Stimulated activated naive CD8-positive, alpha-beta T cell treated with anti-CD3 and anti-CD28 coated beads, Interleukin-15, Interleukin-2, amounts not matched to agents 100 U/mL and 50 U/mL, for 24 hours (primary cell): ENCODE results near the gene S100A6.
"Not testable (repeated sequence)": the region's sequence is repeated elsewhere in the genome, so short reads cannot be mapped to it uniquely, and the experiment has no call there.

Experiments
- ATAC-seq: fragments of 150-1000 bp; cut with Tn5 transposase; one replicate; pipeline ENCODE4 v1.10.0; 2021
- DNase-seq: peaks from one replicate; pipeline ENCODE4 v3.0.0; 2021

S100A6 gene

DNA sequence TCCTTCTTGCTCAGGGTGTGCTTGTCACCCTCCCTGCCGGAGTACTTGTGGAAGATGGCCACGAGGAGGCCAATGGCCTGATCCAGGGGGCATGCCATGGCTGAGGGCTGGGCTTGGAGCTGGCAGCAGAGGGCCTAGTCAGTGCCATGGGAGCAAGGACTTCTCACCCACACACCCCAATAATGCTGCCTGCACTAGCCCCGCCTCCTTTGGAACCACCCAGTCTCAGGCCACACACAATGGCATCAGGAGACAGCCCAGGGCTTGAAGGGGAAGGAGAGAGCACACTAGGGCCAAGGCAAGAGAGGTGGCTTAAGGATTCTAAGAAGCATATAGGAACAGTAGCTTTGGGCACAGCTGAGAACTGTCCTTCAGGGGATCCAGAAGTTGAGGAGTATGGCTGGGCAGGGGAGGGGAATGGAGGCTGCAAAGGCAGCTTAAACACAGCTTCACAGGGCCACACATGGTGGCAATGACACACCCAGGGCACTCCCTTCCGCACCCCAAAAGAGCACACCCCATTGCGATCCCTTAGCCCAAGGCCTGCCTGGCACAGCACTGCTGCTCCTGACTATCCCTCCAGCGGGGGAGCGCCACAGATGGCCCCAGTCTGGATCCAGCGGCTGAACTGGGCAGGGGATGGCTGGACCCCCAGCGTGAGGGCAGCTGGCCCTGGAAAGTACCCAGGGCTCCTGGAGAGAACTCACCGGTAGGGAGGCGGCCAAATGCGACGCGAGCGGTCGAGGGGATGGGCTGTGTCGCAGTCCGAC, at the start of gene S100A6:
Gene S100A6 (minus strand): TSS at position 750 of the 770 bp plus-strand sequence. CDS start 652 bp downstream, at position 98.
- DNase-seq (peak; percentile 58), ATAC-seq (peak; percentile 37)

DNA sequence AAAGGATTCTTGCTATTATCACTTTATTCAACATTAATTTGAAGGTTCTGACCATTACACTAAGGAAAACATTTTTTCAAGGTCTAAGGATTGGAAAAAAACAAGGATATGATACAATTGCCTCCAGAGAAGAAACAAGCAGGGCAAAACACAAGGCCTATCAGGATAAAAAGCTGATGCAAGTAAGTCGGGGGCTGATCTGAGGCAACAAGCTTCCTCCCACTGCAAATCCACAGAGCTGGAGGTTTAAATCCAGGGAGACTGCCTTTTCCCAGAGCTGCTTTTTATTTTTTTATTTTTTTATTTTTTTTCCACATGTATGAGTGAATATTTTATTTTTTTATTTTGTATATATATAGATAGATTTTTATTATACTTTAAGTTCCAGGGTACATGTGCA, 49.2 kb upstream of the S100A6 start:
- no peak for ATAC-seq
- no peak for DNase-seq

DNA sequence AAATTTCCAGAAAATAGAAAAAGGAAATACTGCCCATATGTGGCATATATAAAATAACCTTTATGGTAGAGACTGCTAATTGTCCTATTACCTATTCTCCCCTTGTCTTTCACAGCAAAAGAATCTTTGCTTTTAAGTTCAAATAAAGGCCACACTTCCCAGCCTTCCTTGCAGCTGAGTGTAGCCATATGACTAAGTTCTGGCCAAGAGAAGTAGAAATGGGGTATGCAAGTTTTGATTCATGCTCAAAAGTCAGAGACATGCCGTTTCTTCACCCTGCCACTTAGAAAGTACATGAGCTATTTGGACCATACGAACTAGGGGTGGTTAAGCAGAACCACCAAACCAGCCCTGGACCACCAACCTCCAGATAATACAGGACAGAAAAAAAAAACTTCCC, 48.2 kb upstream of the S100A6 start:
- ATAC-seq: no peak
- DNase-seq: no peak

DNA sequence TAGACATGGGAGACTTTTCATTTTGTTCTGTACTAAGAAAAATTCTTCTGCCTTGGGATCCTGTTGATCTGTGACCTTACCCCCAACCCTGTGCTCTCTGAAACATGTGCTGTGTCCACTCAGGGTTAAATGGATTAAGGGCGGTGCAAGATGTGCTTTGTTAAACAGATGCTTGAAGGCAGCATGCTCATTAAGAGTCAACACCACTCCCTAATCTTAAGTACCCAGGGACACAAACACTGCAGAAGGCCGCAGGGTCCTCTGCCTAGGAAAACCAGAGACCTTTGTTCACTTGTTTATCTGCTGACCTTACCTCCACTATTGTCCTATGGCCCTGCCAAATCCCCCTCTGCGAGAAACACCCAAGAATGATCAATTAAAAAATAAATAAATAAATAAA, 47.7 kb upstream of the S100A6 start:
- ATAC-seq, DNase-seq: not testable (repeated sequence)

DNA sequence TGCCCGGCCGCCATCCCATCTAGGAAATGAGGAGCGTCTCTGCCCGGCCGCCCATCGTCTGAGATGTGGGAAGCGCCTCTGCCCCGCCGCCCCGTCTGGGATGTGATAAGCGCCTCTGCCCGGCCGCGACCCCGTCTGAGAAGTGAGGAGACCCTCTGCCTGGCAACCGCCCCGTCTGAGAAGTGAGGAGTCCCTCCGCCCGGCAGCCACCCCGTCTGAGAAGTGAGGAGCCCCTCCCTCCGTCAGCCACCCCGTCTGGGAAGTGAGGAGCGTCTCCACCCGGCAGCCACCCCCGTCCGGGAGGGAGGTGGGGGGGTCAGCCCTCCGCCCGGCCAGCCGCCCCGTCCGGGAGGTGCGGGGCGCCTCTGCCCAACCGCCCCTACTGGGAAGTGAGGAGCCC, 47.0 kb upstream of the S100A6 start:
- ATAC-seq, DNase-seq: not testable (repeated sequence)

DNA sequence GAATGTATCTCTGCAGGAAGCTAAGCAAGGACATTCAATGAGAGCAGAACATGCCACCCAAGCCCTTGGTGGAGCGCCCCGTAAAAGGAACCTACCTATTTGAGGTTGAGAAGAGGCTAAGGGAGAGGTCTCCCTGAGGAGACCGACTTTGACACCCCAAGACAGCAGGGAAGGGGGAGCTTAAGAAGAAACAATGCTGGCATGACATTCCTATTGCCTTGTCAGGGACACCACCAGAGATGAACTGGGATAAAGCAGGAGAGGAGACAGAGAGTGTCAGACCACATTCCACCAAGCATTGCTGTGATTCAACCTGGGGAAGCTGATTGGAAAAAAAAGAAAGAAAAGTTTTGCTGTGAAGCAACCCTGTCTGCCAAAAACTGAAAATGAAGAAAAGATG, 43.1 kb upstream of the S100A6 start:
- DNase-seq (no peak), ATAC-seq (no peak)

DNA sequence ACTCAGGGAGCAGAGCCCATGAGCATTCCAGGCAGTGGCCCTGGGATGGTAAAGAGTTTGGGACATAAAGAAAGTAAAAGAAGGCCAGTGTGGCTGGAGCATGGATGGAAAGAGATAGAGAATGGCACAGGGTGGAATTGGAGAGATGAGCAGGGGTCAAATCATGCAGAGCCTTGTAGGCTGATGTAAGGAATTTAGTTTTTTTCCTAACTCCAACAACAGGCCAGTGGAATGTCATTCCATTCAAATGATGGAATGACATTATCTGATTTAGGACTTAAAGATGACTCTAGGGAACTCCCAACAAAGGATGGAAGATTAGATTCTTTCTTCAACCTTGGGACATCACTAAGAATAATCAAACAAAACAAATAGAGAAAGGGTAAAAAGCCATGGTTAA, 42.7 kb upstream of the S100A6 start:
- no peak for ATAC-seq

DNA sequence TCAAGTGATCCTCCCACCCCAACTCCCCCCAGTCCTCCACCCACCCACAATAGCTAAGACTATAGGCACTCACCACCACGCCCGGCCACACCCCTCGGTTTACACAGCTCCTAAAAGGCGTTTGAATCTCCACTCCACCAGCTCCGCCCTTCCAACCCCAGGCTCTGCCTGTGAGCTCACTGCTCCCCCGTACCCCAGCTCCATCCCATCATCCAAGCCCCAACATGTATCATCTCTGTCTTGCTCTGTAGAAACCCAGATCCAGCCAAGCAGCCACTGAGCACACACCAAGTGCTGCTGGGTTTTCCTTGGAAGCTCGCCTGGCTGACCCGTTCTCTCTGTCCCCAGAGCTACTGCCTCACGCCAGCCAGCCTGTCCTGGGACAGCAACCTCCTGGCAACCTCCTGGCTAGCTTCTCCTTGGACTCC, 41.8 kb upstream of the S100A6 start:
- ATAC-seq: no peak
- DNase-seq: no peak

More for the DNA sequence above, 42.7 kb upstream of the S100A6 start:
- no peak for DNase-seq

DNA sequence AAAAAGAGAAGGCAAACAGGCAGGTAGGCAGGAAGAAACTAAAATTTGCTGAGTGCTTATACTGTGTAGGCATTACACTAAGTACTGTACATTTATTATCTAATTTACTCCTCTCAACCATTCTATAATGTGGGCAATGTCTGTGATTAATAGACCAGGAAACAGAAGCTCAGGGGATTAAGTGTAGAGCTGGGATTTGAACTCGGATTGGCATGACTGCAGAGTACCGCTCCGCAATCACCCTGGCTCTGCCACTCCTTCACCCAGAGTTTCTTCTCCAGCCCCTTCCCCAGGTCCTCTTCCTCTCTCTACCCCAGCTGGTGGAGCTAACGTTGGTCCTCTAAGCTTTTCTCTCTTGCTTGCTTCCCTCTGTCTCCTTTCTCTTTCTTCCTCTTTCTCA, 41.3 kb upstream of the S100A6 start:
- DNase-seq (no peak), ATAC-seq (no peak)

DNA sequence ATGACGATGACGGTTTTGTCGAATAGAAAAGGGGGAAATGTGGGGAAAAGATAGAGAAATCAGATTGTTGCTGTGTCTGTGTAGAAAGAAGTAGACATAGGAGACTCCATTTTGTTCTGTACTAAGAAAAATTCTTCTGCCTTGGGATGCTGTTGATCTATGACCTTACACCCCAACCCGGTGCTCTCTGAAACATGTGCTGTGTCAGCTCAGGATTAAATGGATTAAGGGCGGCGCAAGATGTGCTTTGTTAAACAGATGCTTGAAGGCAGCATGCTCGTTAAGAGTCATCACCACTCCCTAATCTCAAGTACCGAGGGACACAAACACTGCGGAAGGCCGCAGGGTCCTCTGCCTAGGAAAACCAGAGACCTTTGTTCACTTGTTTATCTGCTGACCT, 39.7 kb upstream of the S100A6 start:
- not testable (repeated sequence) for ATAC-seq, DNase-seq

DNA sequence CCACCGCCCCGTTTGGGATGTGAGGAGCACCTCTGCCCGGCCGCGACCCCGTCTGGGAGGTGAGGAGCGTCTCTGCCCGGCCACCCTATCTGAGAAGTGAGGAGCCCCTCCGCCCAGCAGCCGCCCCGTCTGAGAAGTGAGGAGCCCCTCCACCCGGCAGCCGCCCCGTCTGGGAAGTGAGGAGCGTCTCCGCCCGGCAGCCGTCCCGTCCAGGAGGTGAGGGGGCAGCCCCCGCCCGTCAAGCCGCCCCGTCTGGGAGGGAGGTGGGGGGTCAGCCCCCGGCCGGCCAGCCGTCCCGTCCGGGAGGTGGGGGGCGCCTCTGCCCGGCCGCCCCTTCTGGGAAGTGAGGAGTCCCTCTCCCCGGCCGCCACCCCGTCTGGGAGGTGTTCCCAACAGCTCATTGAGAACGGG, 39.3 kb upstream of the S100A6 start:
- not testable (repeated sequence) for DNase-seq, ATAC-seq

DNA sequence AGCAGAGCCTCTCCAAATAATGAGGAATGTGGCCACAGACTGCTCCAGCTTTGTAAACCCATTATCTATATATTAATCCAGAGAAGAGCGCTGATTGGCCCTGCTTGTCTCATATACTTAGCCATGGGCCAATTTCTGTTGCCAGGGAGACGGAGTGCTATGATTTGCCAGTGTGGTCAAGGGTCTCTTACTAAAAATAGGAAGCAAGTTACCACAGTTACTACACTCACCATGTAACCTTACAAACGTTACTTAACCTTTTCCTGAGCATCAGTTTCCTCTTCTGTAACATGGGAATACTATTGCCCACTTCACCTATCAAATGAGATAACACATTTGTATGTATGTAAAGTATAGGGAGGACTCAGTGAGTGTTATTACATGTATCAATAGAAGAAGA, 37.6 kb upstream of the S100A6 start:
- ATAC-seq: no peak

DNA sequence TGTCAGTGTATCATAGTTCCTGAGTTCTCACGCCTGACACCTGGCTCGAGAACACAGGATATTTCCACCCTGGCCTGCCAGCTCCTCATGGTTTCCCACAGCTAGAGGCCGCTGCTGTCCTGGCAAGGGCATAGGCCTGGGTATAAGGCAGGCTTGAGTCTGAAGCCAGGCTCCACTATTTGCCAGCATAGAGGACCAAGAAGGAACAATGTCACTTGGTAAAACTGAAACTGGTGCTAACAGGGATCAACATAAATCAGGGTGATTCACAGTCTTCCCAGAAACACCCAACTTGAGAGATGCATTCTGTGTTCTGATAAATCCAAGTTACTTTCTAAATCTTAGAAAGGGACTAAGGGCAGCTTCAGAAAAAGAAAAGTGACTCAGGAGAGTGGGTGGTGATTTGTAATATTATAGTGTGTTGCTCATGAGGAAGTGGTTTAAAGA, 36.8 kb upstream of the S100A6 start:
- peak; percentile 74 for DNase-seq
- peak; percentile 85 for ATAC-seq

More for the DNA sequence above, 37.6 kb upstream of the S100A6 start:
- DNase-seq: no peak

DNA sequence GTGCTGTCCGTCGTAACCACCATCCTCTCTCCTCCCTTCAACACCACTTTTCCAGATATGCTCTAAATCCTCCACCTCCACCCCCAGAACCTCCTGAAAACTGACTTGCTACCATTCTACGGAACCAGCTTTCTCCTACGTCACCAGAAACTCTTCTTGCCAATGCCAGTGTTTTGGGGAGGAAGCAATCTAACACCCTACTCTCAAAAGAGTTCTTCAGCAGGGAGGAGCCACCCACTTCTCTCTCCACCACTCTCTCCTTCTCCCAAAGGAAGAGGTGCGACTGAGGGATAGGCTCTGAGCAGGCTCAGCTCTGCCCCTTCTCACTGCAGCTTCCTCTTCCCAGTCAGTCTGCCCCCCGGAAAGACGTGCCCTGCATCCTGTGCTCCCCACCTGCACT, 35.9 kb upstream of the S100A6 start:
- ATAC-seq: no peak

DNA sequence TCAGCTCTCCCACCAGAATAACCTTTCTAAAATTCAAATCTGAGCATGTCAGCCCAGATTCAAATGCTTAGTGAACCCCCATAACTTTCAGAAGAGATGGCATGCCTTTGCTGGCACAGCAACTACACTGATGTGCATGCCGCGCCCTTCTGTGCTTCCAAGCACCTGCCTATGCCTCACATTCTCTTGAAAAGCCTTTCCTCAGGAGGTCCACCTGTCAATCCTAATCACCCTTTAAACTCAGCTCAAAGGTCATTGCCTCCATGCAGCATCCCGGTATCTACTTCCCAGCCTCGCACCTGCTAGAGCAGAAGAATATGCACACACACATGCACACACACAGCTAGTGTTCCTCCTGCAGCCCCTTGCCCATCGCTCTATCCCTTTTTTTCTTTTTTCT, 35.1 kb upstream of the S100A6 start:
- DNase-seq: no peak
- no peak for ATAC-seq

More for the DNA sequence above, 35.9 kb upstream of the S100A6 start:
- DNase-seq: no peak

DNA sequence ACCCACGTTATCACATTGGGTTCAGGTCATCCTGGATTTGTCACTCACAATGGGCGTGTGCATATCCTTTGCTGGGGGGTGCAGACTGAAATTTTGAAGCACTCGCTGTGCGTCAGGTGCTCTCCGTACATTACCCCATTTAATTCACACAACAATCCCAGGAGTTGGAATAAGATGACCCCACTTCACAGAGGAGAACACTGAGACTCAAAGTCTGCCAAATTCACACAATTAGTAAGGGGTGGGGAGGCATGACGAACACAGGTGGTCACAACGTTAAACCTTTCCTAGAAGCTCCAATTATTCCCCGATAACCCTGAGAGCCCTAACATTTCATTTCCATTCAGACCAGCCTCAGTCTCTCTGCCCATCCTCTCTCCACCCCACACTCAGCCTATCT, 33.7 kb upstream of the S100A6 start:
- ATAC-seq: no peak
- no peak for DNase-seq

DNA sequence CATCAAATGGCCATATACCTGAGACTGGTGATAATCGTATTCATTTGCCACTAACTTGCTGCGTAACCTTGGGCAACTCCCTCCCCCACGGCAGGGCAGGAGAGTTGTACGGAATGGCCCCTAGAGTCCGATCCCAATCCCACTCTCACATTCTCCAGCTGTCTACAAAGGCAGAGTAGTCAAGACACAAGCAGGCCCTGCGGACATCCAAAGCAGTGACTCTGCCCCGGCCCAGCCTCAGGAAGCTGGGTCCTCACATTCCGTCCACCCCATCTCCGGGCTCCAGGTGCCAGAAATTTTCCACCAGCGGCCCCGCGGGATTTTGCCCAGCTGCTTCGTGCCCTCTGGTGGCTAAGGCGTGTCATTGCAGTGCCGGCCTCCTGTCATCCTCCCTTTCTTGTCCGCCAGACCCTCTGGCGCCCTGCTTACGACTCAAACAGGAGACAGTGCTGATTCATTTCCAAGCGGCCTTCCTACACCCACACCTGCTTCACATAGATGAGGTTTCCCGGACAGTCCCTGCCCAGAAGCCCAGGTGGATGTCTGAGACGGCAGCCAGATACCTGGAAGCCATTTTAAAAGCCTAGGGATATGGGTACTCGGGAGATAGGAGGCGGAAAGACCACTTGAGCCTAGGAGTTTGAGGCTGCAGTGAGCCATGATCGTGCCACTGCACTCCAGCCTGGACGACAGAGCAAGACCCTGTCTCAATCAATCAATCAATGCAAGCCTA, 32.7 kb upstream of the S100A6 start:
- ATAC-seq (peak; percentile 5), DNase-seq (peak; percentile 89)

DNA sequence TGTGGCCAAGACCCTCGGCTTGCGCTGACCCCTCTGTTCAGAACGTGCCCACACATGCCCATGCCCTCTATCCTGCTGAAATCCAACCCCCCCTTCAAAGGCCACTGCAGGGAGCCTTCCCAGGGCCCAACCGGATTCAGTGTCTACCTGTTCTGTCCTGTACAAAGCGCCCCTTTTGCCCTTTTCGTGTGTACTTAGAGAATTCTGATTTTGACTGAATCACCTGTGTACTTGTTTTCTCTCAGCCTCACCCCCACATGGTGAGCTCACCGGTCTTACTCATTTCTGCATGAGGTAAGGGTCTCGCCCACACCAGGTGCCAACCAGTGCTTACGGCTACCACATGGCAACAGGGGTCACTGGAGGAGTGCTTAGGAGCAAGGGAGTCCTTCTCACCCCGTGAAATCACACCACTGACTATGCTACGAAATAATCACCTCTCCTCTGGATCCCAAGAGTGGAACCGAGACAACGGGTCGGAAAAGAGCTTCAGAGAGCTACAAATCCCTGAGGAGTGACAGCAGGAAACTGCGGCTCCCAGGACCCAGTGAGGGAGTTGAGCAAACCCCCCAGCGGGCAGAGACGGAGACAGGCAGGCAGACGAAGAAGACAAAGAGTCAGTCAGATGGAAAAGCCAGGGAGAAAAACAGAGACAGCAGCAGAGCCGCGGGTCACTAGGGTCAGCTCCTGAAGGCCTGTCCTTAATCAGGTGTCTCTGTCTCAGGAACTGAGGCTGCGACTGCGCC, 32.0 kb upstream of the S100A6 start:
- ATAC-seq: peak; percentile 42
- DNase-seq: peak; percentile 64

DNA sequence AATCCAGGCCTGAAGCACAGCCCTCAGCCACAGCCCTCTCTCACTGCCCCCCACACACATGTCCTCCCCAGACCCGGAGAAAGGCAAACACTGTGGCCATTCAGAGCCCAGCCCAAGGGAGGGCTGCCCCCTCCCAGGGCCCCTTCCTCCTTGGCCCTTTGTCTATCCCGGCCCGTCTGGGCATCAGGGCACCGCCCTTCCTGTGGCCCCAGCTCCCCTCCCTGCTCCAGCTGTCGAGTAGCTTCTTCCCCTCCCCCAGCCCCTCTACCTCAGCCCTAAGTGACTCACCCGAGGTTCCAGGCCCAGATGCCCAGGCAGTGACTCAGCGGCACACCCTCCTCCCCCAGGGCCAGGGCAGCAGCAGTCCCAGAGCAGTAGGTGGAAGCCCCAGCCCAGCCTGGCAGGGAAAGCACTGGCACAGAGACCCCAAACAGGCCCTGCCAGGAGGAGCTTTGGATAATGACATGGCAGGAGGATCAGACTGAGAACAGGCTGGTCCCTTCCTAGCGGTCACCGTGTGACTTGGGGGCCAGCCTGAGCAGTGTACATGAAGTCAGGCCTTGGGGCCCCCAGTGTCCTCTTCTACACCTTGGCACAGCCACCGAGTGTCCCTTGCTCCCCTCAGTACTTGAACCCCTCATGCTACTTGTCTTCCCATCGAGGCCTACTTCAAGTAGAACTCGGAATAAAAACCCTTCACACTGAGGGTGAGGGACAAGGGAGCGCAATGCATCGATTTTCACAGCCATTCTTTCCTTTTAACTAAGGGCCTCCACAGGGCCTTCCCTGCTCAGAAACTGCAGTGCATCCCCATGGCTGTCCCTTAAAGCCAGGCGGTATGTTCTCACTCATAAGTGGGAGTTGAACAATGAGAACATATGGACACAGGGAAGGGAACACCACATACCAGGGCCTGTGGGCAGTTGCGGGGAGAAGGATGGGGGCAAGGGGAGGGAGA, 30.9 kb upstream of the S100A6 start:
- DNase-seq (peak; percentile 91), ATAC-seq (peak; percentile 93)

DNA sequence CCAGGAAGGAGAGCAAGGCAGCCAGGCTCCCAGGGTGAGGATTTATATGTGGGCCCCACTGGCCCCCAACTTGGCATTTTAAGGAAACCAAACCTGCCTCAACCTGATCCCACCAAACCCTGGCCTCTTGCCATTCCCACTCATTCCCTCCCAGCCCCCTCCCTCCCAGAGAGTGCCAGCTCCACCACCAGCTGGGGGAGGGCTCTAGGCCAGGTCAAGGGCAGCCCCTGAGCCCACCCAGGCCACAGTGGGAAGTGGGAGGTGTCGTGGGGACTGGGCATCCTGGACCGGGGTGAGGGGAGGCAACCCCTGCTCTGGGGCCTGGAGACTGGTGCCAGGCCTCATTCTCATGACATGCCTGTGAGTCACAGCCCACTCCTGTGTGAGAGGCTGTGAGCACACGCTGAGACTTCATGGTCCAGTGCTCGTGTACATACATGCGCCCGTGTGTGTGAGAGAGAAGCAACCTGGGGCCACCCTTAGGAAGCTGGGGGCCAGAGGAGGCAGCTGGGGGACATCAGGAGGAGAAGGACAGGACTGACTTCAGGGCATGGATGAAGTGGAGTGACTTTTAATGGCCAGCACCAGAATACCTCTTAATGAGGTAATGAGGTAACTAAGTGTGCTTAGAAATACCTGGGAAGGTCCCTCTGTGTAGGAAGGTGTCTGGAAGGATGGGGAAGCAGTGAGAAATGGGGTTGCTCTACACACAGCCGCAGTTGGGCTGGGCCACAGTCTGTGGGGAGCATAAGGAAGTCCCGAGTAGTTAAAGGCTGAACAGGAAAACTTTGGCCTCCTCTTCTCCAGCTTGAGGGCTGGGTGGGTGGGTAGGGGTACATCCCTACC, 30.0 kb upstream of the S100A6 start, which contains the start of gene S100A2:
Gene S100A2 (minus strand): TSS at position 316 of the 846 bp plus-strand sequence. CDS start 1,967 bp downstream, outside the sequence.
- ATAC-seq (peak; percentile 77), DNase-seq (peak; percentile 70)
